Activated CD4-positive, alpha-beta T cell treated with anti-CD3 and anti-CD28 coated beads, Interleukin-2, amount 50 U/mL, for 48 hours (primary cell): ENCODE data around the gene CLIC3.
A peak's percentile ranks its signal among the peaks of the same experiment; 100 is the strongest.

Experiments used
- DNase-seq, 2 experiments: peaks; one replicate each; pipeline ENCODE4 v3.0.0-alpha.2; 2020

Gene CLIC3

DNA sequence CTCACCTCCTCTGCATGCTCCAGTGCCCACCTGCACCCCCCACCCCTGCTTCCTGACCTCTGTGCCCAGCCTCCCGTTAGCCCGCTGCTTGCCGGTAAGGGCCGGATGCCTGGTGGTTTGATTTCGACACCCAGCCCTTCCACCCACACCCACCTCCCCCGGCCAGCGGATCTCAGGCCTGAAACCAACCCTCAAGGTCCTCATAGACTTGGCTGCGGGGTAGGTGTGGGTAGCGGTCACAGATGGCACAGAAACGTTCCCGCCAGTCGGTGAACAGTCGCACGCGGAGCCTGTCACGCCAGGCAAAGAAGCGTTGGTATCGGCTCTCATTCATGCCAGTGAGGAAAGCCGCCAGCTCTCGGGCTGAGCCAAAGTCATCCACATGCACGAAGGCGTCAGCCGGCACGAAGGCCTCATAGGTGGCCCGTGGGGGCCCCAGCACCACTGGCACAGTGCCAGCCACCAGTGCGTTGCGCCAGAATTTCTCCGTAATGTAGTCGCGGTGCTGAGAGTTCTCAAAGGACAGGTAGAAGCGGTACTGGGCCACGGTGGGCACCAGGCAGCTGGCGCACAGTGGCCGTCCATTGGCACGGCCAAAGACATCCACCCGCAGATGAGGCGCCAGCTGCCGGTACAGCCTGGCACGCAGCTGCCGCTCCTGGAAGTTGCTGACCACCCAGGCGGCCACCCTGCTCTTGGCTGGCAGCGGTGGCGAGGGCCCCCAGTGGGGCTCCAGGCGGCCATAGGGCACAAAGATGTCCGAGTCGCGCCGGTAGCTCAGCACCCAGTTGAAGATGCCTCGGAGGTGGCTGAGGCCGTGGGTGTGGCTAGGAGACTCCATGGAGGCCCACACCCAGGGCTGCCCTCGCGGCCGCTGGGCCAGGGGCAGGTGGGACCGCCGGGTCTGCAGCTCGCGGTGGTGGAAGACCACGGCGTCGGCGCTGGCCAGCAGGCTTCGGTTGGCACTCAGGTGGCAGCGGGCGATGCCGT lies 34.5 kb upstream of the CLIC3 start:
- DNase-seq: peak; percentile 71 to 77

DNA sequence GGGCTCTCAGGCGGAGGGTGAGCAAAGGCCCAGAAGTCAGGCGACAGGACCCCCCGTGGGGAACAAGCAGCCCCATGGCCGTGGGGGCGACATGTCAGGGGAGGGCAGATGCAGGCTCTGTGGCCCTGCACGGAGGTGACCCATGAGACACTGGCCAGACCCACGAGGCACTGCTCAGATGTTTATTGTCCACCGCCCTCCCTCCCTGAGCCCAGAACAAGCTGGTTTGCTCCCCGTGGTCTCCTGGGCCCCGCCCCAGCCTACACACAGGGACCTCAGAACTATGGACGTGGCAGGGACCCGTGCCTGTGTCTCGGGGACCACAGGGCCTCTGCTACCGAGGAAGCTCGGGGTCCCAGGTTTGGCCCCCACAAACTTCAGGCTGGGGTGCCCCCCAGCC lies 33.6 kb upstream of the CLIC3 start:
- peak in 1 of 2 experiments; percentile 25 for DNase-seq

DNA sequence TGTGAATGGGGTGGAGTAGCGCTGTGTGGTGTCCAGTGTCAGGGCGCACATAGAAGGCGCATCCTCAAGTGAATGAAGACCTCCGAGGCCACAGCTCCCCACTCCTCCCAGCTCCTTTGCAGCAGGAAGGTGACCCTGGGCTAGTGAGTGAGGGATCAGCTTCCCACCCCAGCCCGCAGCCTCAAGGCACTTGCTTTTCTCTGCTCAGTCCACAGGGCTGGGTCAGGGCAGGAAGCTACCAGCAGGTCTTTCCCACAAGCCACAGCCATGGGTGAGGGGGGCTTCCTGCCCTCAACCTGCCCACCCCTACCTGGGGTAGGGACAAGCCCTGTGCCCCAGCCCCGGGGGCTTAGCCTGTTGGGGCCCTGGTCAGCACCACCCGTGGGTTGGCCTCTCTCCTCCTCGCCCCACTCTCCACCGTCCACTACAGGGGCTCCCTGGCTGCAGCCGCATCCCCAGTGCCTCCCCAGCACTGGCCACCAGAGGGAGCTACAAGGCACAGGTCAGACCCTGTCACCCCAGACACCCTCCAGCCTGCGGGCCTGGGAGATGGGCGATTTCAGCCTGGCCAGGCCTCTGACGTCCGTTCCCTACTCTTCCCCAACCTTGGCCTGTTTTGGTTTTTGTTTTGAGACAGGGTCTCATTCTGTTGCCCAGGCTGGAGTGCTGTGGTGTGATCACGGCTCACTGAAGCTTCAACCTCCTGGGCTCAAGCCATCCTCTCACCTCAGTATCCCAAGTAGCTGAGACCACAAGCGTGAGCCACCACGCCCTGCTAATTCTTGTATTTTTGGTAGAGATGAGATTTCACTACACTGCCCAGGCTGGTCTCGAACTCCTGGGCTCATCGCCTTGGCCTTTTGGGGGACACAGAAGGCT lies 32.9 kb upstream of the CLIC3 start:
- DNase-seq: peak; percentile 86 to 89

DNA sequence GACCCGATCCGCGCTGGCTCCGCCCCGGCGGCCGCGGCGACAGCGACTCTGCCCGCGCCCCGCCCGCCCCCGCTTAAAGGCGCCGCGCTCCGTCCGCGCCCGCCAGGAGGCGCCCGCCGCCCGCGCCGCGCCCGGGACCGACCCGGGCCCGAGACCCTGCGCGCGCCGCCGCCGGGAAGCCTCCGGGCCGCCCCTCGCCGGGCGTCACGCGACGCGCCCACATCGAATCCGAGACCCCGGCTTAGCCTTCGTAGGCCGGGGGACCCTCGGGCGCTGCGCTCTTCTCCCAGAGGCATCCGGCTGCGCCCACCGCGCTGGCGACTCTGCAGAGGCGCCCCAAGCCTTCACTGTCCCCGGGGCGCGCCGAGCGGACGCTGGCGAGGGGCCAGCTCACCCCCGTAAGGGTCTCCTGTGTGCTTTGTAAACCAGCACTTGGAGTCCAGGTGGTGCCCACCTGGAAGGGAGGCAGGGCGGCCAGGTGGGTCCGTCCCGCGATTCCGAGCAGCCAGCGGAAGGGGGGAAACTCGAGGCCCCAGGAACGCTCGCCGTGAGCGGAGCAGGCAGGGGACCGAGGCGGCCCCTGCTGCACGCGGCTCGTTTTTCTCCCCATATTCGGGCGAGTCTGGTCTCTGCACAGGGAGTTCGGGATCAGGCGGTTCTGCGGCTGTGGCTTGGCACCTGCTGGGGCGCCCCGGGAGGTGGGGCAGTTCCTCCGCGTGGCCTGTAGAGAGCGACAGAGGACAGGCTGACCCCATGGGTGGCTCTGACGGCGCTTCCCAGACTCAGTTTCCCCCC lies 32.1 kb upstream of the CLIC3 start:
- DNase-seq: peak; percentile 73 to 78

DNA sequence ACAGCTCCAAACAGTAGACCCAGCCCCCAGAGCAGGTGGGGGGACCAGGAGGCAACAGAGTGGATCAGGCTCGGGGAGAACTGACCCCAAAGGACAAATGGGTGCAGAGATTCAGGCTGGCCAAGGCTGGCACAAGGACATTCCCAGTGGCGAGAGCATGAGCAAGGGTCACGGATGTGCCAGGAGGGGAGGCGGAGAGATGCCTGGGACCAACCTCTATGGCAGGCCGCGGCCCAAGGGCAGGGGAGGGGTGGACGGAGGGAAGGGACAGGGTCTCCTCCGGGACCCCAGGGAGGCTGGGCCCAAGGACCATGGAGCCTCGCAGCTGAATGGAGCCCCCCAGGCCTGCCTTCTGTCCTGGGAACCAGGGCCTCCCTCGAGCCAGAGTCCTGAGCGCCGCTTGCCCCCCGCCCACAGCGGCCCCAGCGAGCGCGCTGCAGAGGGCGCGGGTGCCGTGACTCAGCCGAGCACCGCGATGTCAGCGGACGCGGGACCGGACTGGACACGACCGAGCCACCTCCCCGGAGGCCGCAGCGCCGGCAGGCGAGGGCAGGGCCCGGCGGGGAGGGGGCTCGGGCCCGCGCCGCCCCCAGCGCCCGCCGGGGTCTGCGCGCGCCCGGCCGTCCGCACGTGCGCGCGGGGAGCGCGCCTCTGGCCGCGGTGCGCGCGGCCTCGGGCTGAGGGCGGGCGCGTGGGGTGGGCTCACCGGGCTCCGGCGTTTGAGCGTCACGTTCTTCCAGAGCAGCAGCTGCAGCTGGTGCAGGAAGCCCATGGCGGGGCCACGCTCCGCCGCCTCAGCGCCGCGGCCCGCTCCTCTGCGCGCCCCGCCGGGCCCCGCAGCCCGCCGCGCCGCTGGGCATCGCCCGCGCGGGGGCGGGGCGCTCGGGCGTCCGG lies 31.2 kb upstream of the CLIC3 start, which contains the start of gene ABCA2:
Gene ABCA2 (minus strand): TSS at position 869 of the 894 bp plus-strand sequence. CDS start 97 bp downstream, at position 772.
- DNase-seq: no peak

DNA sequence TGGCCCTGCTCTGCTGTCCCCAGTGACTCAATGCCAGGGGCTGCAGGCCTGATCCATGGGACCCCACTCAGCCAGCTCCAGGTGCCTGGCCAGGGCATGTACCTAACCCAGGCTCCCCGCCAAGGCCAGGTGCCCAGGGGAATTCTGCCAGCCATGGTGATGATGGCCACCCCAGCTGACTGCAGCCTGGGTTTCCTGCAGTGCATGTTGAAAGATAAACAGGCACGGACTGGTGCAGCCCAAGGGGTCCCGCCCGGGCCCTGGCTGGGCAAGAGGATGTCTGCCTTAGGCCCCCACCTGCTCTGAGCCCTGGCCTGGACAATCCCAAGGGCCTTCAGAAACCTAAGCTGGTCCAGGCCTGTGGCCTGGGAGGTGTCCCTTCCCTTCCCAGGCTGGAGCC lies 30.5 kb upstream of the CLIC3 start:
- no peak for DNase-seq

DNA sequence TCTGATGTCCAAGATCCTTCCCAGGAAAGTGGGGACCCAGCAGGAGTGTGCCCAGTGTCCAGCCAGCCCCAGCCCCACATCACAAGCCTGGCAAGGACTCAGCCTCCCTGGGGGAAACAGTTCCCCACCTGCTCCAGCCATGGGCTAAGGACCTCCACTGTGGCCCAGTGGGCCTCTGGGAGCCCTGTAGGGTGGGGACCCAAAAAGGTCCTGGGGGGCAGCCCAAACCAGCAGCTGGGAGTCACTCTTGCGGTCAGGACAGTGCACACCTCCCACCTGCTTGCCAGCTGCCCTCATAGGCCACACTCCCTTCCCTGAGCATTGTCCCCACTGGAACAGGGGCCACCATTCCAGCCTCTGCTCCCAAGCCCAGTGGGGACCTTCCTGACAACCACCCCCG lies 30.0 kb upstream of the CLIC3 start:
- no peak for DNase-seq

DNA sequence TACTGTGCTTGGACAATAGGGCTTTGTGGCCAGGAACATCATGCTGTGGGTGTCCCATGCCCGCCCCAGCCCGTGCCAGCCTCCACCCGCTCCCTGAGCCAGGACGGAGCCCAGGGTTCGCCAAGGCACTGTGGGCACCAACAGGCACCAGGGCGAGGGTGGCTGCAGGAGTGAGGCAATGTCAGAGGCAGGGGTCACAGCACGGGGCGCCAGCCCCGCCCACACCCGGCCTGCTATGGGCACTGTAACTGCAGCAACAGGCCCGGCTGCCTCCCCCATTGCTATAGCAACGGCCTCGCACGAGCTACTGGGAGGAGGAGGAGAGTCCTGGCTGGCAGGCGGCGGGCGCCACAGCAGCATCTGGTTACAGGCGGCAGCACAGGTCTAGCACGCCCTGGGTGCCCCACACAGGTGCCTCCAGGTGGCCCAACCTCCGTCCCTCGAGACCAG lies 29.2 kb upstream of the CLIC3 start:
- DNase-seq: no peak

DNA sequence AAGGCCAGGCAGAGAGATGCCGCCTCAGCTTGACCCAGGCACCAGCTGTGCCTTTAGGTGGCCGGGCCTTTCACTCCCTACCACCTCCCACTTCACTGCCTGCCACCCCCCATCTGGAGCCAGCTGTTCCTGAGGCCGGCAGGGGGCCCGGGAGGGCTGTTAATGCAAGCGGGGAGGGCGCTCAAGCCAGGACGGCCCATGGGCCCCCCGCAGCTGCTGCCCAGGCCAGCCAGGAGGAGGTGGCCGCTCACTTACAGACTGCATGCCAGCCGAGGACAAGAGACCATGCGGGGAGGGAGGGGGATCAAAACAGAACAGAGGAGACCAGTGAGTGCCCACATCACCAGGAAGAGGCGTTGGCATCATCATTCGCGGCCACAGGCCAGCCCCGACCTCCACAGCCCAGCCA lies 27.2 kb upstream of the CLIC3 start:
- no peak for DNase-seq

DNA sequence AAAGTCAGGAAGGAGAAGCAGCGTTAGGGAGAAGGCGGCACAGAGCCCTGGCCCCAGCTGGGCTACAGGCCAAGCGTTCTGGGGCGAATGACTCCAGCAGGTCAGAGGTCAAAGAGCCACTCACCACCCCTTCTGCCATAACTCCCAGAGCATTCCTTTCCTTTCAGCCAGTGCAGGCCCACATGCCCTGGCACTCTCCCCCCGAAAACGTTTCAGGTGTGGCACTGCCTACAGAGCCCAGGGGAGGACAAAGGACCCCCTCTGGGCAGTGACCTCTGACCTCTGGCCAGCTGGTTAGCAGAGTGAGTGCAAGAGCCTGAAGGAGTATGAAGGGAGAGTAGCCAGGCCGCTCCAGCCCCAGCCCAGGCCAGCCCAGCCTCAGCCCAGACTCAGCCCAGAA lies 26.8 kb upstream of the CLIC3 start:
- no peak for DNase-seq

DNA sequence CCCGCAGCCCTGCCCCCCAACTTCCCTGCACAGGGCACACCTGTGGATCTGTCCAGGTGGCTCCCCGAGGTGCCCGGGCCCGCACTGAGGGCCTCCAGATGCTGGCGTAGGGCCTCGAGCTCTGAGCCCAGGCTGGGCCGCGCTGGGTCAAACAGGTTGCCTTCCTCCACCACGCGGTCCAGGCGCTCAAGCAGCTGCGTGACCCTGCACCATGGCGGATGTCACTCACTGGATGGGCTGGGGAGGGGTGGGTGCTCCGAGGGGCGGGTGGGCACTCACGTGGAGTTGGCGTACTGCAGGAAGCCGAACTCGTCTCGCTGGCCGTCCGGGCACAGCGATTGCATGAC lies 26.3 kb upstream of the CLIC3 start:
- DNase-seq: no peak

DNA sequence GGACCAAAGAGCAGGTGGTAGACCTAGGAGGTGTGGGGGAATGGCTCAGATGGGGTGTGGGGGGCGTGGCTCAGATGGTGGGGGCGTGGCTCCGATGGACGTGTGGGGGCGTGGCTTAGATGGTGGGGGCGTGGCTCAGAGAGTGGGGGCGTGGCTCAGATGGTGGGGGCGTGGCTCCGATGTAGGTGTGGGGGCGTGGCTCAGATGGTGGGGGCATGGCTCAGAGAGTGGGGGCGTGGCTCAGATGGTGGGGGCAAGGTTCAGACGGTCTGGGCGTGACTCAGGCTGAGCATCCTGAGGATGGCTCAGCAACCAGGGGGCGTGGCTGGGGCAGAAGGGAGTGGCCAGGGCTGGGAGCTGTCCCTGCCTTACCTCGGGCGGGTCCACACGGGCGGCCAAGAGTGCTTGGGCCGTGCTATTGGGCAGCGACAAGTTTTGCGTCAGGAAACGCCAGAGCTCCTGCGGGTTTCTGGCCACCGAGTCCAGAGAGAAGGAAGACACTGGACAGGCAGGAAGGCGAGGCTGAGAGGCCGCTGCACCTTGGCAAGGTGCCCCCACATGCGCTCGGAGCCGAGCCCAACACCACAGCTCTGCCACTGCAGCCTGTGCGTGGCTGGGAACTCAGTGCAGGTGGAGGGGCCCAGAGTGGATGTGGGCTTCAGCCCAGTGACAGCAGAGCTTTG lies 25.8 kb upstream of the CLIC3 start:
- peak; percentile 84 for DNase-seq

DNA sequence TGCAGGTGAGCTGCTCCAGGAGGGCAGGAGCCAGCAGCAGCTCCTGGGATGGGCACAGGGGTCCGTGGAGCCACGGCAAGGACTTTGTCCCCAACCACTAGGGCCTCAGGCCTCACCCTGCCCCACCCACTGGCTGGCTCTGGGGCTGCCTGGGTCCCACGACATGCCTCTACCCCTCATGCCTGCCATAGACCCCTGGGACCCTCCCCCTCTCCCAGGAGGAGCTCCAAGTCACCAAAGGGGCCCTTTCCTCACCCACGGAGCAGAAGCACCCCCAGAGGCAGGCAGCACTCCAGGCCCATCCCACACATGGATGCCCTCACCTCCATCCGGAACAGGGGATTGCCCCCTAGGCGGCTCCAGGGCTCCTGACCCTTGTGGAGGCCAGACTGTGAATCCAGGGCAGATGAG lies 25.2 kb upstream of the CLIC3 start:
- no peak for DNase-seq

DNA sequence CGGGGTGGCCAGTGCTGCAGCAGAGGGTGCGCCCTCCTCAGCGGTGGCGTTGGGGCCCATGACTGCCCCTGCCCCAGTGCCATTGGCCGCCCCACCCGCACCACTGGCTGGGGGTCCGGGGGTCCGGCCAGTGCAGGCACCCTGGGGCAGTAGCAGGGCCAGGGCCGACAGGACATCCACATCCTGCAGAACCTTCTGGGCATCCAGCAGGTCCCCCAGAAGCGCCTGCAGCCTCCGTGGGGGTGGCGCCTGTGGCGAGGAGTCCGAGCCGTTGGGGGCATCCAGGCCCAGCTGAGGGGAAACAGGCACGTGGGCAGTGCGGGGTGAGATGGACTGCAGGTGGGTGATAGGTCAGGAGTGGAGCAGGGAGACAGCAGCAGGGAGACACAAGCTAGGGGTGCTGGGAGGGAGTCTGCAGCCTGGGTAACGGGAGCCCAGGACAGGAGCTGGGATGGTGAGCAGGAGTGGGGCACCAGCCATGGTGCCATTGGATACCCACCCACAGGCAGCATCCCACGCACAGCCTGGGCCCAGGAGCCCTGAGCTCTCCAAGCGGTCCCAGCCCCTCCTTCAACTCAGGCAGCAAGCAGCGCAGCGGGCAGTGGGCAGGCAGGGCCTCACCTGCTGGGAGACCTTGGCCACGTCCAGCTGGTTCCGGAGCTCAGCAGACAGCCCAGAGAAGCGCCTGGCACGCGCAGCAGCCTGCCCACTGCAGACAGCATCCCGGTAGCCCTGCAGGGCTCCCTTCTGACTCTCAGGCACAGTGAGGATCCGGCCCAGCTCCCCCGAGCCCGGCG lies 24.6 kb upstream of the CLIC3 start:
- DNase-seq: no peak

DNA sequence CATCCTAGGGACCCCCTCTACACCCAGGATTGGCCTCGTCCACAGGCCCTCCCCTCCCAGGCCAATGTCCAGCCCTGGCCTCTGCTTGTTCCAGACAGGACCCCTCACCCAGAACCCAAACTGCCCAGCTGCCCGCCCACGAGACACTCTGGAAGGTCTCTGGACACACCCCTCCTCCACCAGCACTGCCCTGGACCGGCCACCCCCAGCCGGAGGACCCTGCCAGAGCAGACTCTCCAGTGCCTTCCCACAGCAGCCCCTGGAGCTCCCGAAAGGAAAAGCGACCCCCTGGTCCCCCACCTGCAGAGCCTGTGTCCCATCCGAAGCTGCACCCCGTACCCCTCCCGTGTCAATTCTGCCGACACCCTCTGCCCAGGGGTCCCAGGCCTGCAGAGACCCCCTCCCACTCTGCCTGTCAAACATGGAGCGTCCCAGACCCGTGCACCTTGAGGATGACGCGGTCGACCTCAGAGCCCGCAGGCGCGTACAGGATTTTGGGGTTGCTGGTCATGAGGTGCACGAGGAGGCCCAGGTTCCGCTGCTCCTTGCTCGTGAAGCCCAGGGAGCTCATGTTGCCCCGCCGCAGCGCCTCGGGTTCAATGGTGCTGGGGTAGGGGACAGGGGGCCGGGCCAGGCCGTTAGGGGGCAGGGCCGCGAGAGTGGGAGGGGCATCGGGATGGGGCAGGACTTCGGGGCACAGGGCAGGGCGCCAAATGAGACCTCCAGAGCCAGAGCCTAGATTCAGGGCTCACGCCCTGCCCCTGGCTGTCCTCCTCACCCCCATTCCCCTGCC lies 23.7 kb upstream of the CLIC3 start:
- DNase-seq: no peak

DNA sequence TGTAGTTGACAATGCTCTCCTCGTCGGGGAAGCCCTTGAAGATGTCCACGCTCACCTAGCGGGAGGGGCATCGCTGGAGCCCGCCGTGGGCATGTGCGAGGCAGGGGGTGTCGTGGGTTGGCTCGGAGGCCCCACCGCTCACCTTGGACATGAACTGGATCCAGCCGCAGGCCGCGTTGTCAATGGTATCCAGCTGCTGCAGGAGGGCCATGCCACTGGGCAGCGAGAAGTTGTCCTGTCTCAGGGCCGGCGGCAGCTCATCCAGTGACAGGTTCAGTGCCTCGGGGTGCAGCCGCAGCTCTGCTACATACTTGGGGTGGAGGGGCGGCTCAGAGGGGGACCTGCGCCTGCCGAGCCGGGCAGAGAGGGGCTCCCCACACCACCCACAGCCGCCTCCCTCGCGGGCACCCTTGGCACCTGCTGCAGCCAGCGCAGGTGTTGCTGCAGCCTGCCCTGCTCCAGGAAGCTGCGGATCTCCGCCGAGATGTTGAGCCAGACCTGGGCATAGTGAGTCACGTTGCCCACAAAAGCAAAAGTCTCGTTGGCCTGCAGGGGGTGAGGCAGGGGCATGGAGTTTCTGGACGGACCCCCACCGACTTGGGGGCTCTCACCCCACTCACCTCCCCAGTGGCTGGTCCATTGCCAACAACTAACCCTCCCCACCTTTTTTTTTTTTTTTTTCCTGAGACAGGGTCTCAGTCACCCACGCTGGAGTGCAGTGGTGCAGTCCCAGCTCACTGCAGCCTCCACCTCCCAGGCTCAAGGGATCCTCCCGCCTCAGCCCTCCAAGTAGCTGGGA lies 22.6 kb upstream of the CLIC3 start:
- DNase-seq: no peak

DNA sequence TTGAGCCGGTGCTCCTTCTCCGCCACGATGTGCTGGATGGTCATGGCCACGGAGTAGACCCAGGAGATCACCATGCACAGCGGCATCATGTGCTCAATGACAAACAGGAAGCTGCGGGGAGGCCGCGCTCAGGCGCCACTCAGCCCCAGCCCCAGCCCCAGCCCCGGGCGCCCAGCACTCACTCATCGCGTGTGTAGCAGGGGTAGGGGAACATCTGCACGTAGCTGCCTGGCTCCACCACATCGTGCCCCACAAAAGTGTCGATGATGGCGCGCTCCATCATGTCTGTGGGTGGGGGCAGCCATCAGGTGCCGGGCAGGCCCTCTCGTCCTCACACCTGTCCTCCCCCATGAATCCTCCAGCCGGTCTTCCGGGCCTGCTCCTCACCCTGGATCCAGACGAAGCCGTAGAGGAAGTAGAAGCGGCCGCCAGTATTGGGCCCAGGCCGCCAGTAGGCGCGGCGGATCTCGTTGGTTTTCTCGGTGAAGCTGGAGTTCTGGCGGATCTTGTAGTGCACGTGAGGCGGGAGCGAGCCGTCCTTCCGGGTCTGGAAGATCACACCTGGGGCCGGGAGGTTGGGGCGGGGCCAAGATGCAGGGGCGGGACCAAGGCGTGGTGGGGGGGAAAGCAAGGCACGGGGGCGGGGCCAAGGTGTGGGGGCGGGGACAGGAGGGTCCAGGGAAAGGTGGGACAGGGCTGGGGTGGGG lies 21.6 kb upstream of the CLIC3 start:
- DNase-seq: no peak

DNA sequence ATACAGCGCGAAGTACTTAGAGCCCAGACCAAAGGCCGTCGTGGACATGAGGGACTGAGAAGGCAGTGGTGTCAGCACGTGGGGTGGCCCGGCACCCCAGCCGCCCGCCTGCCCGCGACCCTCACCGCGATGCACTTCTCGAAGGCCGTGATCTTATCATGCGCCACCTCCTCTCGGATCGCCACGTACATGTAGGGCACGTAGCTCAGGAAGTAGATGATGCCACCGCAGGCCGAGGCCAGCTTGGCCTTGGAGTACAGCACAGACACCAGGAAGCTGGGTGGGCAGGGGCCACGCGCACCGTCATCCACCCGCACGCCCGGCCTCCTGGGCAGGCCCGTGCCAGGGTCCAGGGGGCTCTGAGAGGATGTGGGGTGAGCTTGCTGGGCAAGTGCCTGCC lies 20.7 kb upstream of the CLIC3 start:
- no peak for DNase-seq
